Testis (tissue), 2 donors: ENCODE results near the gene RAB34.

Experiments used
- CTCF ChIP-seq, 3 experiments: fragments of 450-650 bp in 2 of 3; fragments of 200-600 bp in 1 of 3; sonication (generic) in 1 of 3; IDR thresholded peaks; one replicate each; pipeline ENCODE4 v1.5.1; 2016 to 2019; ENCODE audit warnings: antibody characterized with exemption in 3 of 3, mild to moderate bottlenecking in 2 of 3, moderate library complexity in 1 of 3
- POLR2A ChIP-seq: fragments of 450-650 bp; IDR thresholded peaks from one replicate; pipeline ENCODE4 v1.6.1; 2017; ENCODE audit warnings: antibody characterized with exemption, mild to moderate bottlenecking, moderate library complexity

DNA sequence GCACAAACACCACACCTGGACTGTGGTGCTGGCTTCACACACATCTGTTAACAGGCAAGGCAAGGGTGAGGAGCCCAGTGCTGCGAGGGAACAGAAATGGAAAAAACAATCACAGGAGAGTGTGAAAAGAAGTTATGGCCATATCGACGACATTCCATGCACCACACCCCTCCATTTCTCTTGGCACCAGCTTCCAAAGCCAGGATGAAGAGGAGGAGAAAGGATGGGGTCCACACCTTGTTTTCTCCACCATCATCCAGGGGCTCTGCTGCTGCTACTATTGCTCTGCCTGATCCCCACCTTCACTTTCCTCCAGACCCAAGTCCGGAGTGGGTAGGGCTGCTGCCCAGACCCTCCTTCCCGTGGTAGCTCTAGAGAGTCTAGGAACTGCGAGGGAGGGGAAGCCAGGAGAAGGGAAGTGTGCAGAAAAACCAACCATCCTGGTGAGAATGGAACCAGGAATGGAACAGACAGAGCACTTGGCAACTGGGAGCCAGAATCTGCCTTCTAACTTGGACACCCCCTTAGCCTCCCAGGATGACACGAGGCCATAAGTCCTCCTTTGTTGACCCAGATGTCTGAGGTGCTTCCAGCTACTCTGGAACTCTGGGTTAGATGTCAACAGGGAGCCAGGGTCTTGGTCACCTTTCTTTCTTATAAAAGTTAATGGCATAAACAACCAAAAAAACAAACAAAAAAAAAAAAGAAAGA lies 4.8 kb downstream of the RAB34 start:
- no peak for TF ChIP-seq CTCF (IDR thresholded peaks at IDR 0.05)
- TF ChIP-seq POLR2A = no peak
